Body of pancreas (tissue), 4 donors: ENCODE measurements around the gene TICAM1.

Experiments used
- POLR2A ChIP-seq, 3 donors: fragments of 450-650 bp; IDR thresholded peaks; one replicate each; pipeline ENCODE4 v1.6.1; 2016; ENCODE audit warnings: antibody characterized with exemption in 3 of 3, mild to moderate bottlenecking in 2 of 3
- TF ChIP-seq, protein P1 (sequence below), 7 experiments: fragments of 450-650 bp in 4 of 7; fragments of 200-600 bp in 3 of 7; sonication (generic) in 3 of 7; IDR thresholded peaks; one replicate each; pipeline ENCODE4 v1.5.1; 2016 to 2019; ENCODE audit warnings: antibody characterized with exemption in 7 of 7

DNA sequence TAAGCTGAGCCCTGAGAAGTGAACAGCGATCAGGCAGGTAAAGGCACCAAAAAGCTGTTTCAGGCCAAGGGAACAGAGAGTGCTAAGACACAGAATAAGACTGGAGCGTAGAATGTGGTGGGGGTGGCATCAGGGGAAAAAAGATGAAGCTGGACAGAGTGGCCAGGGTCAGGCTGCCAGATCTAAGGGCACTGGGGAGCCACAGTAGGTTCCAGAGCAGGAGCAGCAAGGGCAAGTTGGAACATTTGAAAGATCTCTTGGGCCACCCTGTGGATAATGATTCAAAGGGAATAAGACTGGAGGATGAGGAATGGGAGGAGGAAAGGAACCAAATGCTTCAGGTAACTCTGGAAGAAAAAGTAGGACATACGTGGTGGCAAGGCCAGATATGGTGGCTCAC is 42.4 kb upstream of the TICAM1 start:
- TF ChIP-seq, protein P1, sequence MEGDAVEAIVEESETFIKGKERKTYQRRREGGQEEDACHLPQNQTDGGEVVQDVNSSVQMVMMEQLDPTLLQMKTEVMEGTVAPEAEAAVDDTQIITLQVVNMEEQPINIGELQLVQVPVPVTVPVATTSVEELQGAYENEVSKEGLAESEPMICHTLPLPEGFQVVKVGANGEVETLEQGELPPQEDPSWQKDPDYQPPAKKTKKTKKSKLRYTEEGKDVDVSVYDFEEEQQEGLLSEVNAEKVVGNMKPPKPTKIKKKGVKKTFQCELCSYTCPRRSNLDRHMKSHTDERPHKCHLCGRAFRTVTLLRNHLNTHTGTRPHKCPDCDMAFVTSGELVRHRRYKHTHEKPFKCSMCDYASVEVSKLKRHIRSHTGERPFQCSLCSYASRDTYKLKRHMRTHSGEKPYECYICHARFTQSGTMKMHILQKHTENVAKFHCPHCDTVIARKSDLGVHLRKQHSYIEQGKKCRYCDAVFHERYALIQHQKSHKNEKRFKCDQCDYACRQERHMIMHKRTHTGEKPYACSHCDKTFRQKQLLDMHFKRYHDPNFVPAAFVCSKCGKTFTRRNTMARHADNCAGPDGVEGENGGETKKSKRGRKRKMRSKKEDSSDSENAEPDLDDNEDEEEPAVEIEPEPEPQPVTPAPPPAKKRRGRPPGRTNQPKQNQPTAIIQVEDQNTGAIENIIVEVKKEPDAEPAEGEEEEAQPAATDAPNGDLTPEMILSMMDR (IDR thresholded peaks at IDR 0.05): no peak
- no peak for TF ChIP-seq POLR2A (IDR thresholded peaks at IDR 0.05)
